Stimulated activated CD8-positive, alpha-beta memory T cell treated with anti-CD3 and anti-CD28 coated beads, Interleukin-15, amount 100 ng/mL, for 48 hours (primary cell): ENCODE data around the gene CARD18.

ENCODE experiments used
- DNase-seq, 2 donors: peaks; one replicate each; pipeline ENCODE4 v3.0.0-alpha.2; 2020; ENCODE audit warnings: low read depth in 2 of 2

Gene CARD18, protein sequence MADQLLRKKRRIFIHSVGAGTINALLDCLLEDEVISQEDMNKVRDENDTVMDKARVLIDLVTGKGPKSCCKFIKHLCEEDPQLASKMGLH

GRCh38 chr11:105139669-105140068 is at the start of gene CARD18:
Gene CARD18, minus strand, starts transcription at chr11:105139769. Its CDS starts 43 bp downstream, at chr11:105139726.
- DNase-seq: no peak

- DNase-seq: no peak
These were observed 44.4 kb upstream of the CARD18 start for GRCh38 chr11:105183987-105184386.

- no peak for DNase-seq
These were observed 43.9 kb upstream of the CARD18 start for GRCh38 chr11:105183426-105183825.

DNA sequence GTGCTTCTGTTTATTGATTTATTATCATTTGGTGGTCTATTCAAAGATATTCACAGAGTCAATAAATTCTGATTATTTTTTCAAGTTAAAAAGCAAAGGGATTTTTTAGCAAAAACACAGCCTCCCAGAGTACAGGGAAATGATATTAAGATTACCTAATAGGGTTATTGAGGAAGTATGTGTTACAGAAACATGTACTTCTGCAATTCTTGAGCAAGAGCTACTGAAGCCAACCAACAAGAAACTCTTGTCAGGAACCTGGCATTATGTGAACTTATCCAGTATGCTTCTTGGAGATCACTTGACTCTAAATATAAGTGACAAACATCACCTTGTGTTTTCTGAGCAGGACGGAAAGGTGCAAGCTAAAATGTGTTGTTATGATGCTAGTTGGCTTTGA is 42.0 kb upstream of the CARD18 start:
- DNase-seq: no peak

DNA sequence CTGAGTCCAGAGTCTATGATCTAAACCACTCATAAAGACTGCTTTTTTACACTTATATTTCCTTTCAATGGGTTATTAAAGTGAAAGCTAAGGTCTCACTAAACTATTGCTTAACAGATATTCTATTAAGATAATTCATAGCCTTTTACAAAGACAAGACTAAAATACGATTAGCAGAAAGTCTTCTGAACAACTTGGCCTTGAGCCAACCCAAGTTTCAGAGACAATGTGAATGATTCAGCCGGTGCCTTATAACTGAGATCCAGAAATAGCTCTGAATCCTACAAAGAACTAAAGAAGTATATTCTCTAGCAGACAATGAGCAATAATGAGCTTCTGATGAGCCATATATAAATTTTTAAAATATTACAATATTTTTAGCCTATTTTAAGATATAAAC is 41.5 kb upstream of the CARD18 start:
- no peak for DNase-seq

DNA sequence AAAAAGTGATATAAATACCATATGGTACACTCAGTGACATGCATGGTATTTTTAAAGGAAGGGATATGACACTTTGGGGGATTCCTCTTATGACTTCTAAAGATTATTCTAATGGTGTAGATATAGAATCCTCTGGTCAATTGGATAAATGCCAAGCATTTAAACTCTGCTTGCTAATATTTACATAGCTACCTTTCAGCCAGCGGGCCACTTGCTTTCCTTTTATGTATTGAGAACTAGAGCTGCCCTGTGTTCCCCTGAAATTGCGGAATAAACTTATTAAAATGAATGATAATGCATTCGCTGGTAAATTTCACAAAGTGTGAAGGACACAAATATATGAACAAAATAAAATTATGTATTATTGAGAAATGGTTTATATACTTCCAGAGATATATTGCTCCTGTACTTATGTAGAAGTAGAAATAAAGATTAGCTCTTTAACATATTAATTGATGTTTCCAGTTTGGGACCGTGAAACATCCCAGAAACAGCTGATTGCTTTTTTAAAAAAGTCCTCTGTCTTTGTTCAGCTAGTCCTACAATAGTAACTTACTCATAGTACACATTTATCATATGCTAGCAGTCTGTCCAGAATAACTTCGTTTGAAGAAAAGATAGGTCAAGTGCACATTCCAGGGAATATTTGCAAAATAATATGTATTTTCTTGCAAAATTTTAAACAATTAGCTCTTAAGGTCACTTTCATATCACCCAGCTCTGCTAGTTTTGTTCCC is 40.1 kb upstream of the CARD18 start:
- DNase-seq: no peak

GRCh38 chr11:105177658-105178057 is 38.1 kb upstream of the CARD18 start:
- DNase-seq: no peak

GRCh38 chr11:105168457-105168856 is 28.9 kb upstream of the CARD18 start:
- no peak for DNase-seq

GRCh38 chr11:105167244-105167643 is 27.7 kb upstream of the CARD18 start:
- no peak for DNase-seq

DNA sequence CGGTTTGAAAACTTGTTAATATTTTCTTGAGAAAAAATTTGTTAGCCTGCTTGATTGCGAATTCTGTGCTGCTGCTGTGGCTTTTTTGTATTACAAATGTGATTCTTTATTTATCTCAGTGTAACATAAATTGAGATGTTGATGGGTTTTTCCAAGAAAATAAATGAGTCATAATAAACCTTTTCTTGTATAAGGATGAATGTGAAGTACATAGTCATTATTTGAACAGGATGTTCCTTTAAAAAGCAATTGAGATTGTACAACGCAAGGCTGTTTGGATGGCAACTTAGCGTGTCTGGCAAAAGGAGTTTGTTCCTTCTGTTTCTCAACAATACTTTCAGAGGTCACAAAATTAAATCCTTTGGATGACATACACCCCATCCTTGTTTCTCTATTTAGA is 24.6 kb upstream of the CARD18 start:
- no peak for DNase-seq

DNA sequence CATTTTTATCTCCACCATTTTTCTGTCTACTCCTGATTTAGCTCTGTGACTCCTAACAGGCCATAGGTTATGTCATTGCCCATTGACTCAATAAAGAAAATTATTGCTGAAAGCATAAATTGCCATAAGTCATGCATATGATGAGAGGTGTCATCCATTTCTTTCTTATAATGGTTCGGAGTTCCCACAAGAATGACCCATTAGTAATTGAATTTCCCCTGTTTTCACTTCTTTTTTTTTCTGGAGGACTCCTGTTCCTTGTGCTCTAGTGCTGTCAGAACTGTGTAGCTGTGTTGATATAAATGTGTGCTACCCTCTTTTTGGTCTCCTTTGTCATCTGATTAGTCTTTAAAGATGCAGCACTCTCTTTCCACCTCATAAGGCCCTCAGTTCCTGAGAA is 22.9 kb upstream of the CARD18 start:
- no peak for DNase-seq

GRCh38 chr11:105158436-105158835 is 18.9 kb upstream of the CARD18 start:
- DNase-seq: no peak

GRCh38 chr11:105156720-105157119 is 17.2 kb upstream of the CARD18 start:
- DNase-seq: no peak

DNA sequence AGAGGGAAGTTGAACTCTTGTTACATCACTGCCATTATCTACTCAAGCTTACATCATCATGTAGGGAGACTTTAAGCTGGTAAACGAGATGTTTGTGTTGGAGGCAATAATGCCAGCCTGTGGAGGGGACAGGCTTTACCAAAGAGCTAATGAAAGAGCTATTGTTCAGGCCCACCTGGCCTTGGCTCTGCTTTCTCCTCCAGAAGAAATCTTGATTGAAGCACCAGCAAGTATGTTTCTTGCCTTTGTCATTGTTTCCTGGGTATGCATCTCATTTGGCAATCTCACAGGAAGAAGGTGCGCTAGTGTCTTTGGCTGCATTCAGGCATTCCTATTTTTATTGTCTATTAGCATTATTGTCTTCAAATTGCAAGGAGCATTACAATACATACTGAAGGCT is 16.7 kb upstream of the CARD18 start:
- DNase-seq: no peak

- DNase-seq: no peak
These were observed 16.1 kb upstream of the CARD18 start for GRCh38 chr11:105155679-105156078.

- no peak for DNase-seq
These were observed 13.8 kb upstream of the CARD18 start for GRCh38 chr11:105153392-105153791.

DNA sequence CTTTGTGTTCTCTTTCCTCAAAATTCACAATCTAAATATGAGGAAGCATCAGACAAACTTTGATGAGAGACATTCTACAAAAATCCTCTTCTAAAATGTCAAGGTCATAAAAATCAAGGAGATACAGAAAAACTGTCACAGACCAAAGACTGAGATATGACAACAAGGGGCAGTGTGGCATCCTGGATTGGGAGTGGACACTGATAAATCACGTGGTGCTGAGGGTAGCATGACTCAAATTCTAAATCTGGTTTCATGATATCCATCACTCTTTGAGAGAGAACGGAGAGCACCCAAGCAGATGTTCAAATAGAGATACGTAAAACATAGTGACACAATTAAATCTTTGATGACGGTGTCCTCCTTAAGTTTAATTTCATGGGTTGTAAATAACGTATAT is 13.0 kb upstream of the CARD18 start:
- no peak for DNase-seq

DNA sequence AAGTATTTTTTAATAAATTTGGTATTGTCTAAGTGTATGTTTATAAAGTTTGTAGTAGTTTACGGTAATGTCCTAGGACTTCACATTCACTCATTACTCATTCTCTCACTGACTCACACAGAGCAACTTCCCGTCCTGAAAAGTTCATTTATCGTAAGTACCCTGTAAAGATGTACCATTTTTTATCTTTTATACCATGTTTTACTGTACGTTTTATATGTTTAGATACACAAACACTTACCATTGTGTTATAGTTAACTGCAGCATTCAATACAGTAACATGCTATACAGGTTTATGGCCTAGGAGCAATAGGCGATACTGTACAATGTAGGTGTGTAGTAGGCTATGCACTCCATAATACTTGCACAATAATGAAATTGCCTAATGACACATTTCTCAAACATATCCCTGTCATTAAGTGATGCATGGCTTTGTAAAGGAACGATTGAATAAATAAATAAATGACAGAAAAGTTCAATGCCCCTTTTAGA is 12.5 kb upstream of the CARD18 start:
- no peak for DNase-seq

- no peak for DNase-seq
These were observed 9.9 kb upstream of the CARD18 start for GRCh38 chr11:105149477-105149876.

DNA sequence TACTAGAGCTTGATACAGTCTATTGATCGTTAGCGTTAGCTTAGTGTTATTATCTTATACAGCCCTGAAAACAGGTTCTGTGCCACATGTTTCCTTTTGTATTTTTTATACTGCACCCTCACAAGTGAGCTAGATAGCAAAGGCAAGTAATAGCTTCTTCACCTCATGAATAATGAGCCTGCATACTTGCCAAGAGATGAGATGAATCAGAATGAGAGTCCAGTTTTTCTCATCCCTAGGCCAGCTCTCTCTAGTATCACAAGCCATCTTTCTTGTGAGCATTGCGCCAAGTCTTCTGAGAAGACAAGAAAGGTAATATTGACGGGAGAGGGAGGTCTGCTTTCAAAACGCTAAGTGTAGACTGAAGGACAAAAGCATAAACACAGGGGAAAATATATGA is 8.7 kb upstream of the CARD18 start:
- no peak for DNase-seq

- DNase-seq: no peak
These were observed 5.3 kb upstream of the CARD18 start for GRCh38 chr11:105144887-105145286.

- DNase-seq: no peak
These were observed 2.6 kb upstream of the CARD18 start for GRCh38 chr11:105142167-105142566.

DNA sequence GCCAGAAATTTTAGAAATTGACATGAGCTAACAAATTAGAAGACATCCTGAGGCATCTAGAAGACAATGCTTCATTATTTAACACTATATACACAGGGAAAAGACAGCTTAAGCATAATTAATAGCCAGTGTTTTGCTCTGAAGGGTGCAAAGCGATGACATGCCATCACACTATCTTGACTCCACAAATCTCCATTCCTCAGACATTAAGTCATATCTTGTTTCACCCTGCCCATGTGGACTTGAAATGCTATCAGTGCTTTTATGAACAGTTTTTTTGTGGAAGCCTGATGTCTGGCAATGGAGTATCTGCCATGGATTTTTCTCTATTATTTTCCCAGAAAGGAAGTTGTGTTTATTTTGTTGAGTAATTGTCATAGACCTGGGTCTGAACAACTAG is 2.3 kb downstream of the CARD18 start:
- no peak for DNase-seq

GRCh38 chr11:105135883-105136282 is 3.7 kb downstream of the CARD18 start:
- DNase-seq: no peak
